ENCODE data around the gene ZNF746. TPM values are rescaled to one million over a fixed set of nuclear protein-coding genes. Genes with fewer than 3 reads are reported as not detected.

The ZNF746 gene
- total and polyA plus RNA-seq, 3 donors from 2014 or later = 32.1 to 56.7 (median 49.3) TPM

DNA sequence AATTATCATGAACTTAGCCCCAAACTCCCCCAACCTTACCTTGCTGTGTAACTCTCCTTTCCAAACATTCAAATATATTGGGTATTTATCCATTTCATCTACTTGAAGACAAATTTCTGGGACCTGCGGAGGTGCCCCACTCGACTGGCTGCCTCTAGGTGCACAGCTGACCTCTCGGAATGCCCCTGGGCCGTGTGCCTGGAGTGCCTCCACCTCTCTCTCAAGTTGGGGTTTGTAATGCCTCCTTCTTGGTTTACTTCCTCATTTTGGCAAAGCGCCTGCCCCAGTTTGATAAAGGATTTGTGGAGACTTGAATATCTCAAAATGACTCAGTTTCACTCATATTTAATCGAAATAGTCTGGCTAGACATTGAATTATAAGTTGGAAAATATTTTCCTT lies 53.3 kb downstream of the ZNF746 start:
- TF ChIP-seq, protein P1, sequence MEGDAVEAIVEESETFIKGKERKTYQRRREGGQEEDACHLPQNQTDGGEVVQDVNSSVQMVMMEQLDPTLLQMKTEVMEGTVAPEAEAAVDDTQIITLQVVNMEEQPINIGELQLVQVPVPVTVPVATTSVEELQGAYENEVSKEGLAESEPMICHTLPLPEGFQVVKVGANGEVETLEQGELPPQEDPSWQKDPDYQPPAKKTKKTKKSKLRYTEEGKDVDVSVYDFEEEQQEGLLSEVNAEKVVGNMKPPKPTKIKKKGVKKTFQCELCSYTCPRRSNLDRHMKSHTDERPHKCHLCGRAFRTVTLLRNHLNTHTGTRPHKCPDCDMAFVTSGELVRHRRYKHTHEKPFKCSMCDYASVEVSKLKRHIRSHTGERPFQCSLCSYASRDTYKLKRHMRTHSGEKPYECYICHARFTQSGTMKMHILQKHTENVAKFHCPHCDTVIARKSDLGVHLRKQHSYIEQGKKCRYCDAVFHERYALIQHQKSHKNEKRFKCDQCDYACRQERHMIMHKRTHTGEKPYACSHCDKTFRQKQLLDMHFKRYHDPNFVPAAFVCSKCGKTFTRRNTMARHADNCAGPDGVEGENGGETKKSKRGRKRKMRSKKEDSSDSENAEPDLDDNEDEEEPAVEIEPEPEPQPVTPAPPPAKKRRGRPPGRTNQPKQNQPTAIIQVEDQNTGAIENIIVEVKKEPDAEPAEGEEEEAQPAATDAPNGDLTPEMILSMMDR (IDR thresholded peaks at IDR 0.05) = no peak
- no peak for TF ChIP-seq POLR2A (IDR thresholded peaks at IDR 0.05)
- Histone ChIP-seq H3K9me3 (no peaks in the 10 kb centered on the region), H3K36me3 (ENCODE audit: low read depth, missing control alignments) (no peaks in the 10 kb centered on the region), H3K27me3 (no peaks in the 10 kb centered on the region), H3K27ac (no peak overlapping the region), H3K4me1 (no peaks in the 10 kb centered on the region), H3K4me3 (no peak overlapping the region)
- intact Hi-C loops (cut with DNase I; ENCODE audit: low total_unique reads) = no loop called here
- WGBS, 2 donors = 94 to 96% methylated on average over 6 of the region's 6 CpGs
- no peak for DNase-seq

DNA sequence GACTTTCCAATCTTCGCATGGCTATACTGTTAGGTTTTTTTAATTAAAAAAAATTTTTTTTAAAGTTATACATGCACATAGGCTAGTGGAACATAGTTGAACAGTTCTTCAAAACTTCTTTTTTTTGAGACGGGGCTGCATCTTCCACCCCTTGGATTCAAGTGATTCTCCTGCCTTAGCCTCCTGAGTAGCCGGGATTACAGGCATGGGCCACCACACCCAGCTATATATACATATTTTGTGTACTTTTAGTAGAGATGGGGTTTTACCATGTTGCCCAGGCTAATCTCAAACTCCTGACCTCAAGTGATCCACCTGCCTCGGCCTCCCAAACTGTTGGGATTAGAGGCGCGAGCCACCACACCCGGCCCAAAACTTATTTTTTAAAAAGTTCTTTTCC lies 54.1 kb downstream of the ZNF746 start:
- Histone ChIP-seq H3K36me3 (ENCODE audit: low read depth, missing control alignments) (no peaks in the 10 kb centered on the region), H3K27me3 (no peaks in the 10 kb centered on the region), H3K27ac (no peak overlapping the region), H3K4me3 (no peak overlapping the region), H3K4me1 (no peaks in the 10 kb centered on the region), H3K9me3 (no peaks in the 10 kb centered on the region)
- TF ChIP-seq, protein P1 (IDR thresholded peaks at IDR 0.05) = no peak
- no peak for TF ChIP-seq POLR2A (IDR thresholded peaks at IDR 0.05)
- DNase-seq = no peak
- intact Hi-C loops (cut with DNase I; ENCODE audit: low total_unique reads) = no loop called here
- WGBS, 2 donors = 94 to 97% methylated on average over 7 of the region's 7 CpGs

DNA sequence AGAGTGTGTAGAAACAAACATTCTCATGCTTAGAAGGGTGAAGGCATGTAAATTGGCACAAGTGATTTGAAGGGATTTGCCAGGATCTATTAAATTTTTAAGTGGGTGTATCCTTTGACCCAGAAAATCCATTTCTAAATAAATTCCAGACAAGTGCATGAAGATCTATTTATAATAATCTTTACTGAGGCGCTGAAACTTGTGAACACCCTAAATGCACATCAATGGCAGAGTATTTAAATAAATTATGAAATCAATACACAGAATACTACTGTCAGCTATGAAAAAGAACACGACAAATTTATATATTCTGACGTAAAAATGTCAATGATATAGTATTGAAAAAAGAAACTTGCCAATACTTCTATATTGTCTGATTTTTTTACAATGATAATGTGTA lies 54.7 kb downstream of the ZNF746 start:
- Histone ChIP-seq H3K4me1 (no peaks in the 10 kb centered on the region), H3K9me3 (no peaks in the 10 kb centered on the region), H3K4me3 (no peak overlapping the region), H3K27me3 (no peaks in the 10 kb centered on the region), H3K27ac (no peak overlapping the region), H3K36me3 (ENCODE audit: low read depth, missing control alignments) (no peaks in the 10 kb centered on the region)
- intact Hi-C loops (cut with DNase I; ENCODE audit: low total_unique reads) = no loop called here
- WGBS, 2 donors = 82 to 93% methylated on average over 3 of the region's 3 CpGs
- DNase-seq = no peak
- TF ChIP-seq, protein P1 (IDR thresholded peaks at IDR 0.05) = no peak
- TF ChIP-seq POLR2A (IDR thresholded peaks at IDR 0.05) = no peak

DNA sequence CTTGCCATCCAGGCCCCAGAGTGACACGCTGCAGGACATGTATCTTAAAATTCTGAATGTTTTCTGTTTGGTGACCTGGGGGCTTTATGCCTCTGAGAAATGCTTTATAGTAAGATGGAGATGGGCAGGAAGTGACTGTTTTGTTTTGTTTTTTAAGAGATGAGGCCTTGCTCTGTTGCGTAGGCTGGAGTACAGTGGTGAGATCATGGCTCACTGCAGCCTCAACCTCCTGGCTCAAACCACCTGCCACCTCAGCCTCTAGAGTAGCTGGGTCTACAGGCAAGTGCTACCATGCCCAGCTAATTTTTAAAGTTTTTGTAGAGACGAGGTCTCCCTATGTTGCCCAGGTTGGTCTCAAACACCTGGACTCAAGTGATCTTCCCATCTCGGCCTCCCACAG lies 57.4 kb downstream of the ZNF746 start:
- no peak for DNase-seq
- no peaks in the 10 kb centered on the region for H3K27me3 ChIP-seq
- no peaks in the 10 kb centered on the region for H3K36me3 ChIP-seq (ENCODE audit: low read depth, missing control alignments)
- intact Hi-C loops (cut with DNase I; ENCODE audit: low total_unique reads) = no loop called here
- 81 to 90% methylated on average over 4 of the region's 4 CpGs for WGBS, 2 donors
- TF ChIP-seq POLR2A (IDR thresholded peaks at IDR 0.05) = no peak
- TF ChIP-seq, protein P1 (IDR thresholded peaks at IDR 0.05) = no peak
- no peak overlapping the region for H3K4me3 ChIP-seq
- no peak overlapping the region for H3K27ac ChIP-seq
- no peaks in the 10 kb centered on the region for H3K4me1 ChIP-seq
- H3K9me3 ChIP-seq = no peaks in the 10 kb centered on the region

DNA sequence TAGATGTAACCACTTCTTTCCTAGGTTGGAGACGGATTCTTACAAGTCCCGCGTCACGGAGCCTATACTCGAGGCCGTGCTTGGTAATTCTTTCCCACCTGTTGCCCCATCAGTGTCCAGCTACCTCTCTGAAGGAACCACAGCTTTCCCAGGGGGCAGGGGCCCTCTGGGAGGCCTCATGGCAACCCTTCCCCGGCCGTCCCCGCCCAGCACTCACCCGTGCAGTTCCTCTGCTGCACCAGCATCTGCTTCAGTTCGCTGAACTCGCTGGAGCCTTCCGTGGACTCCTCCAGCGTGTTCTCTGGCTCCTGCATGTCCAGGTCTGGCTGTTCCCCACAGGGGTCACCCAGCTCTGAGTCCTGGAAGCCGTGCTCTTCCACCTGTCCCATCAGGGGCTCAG lies 61.3 kb downstream of the ZNF746 start:
- Histone ChIP-seq H3K4me3 (no peak overlapping the region), H3K9me3 (no peaks in the 10 kb centered on the region), H3K27me3 (no peaks in the 10 kb centered on the region), H3K36me3 (ENCODE audit: low read depth, missing control alignments) (no peaks in the 10 kb centered on the region), H3K4me1 (no peaks in the 10 kb centered on the region), H3K27ac (no peak overlapping the region)
- no peak for DNase-seq
- WGBS, 2 donors = 93 to 95% methylated on average over 15 of the region's 15 CpGs
- intact Hi-C loops (cut with DNase I; ENCODE audit: low total_unique reads) = no loop called here
- TF ChIP-seq, protein P1 (IDR thresholded peaks at IDR 0.05) = no peak
- TF ChIP-seq POLR2A (IDR thresholded peaks at IDR 0.05) = no peak

All from testis (tissue), 3 donors.